Heart left ventricle (tissue), 16 donors: Measurements from ENCODE around the gene WDR89. TPM values are rescaled to one million over a fixed set of nuclear protein-coding genes. Genes with fewer than 3 reads are reported as not detected.

Experiments
- ATAC-seq, 4 donors: fragments of 200-7000 bp; cut with Tn5 transposase; one replicate each; pipeline ENCODE4 v1.9.1; 2020 to 2022; ENCODE audit warnings: moderate library complexity in 4 of 4, mild to moderate bottlenecking in 3 of 4, moderate number of reproducible peaks in 1 of 4
- DNase-seq, 5 donors: peaks; one replicate each; pipeline ENCODE4 v3.0.0-alpha.2; 2020
- H3K27ac ChIP-seq, 12 donors: fragments of 200-600 bp; sonication (generic) in 4 of 12; one replicate each; pipeline versions ENCODE4 v1.5.0 to v1.8.0; 2016 to 2022; ENCODE audit warnings: mild to moderate bottlenecking in 2 of 12
- H3K27me3 ChIP-seq, 9 donors: fragments of 200-600 bp; sonication (generic) in 2 of 9; one replicate each; pipeline versions ENCODE4 v1.5.1 to v1.8.0; 2016 to 2022; ENCODE audit warnings: mild to moderate bottlenecking in 3 of 9
- H3K36me3 ChIP-seq, 9 donors: fragments of 200-600 bp; sonication (generic) in 2 of 9; one replicate each; pipeline versions ENCODE4 v1.5.0 to v1.8.0; 2018 to 2022; ENCODE audit warnings: mild to moderate bottlenecking in 2 of 9
- H3K4me1 ChIP-seq, 12 donors: fragments of 200-600 bp; sonication (generic) in 4 of 12; one replicate each; pipeline versions ENCODE4 v1.5.0 to v1.8.0; 2016 to 2022; ENCODE audit warnings: mild to moderate bottlenecking in 3 of 12
- H3K4me3 ChIP-seq, 12 donors: fragments of 200-600 bp; sonication (generic) in 4 of 12; one replicate each; pipeline versions ENCODE4 v1.5.0 to v1.8.0; 2017 to 2022; ENCODE audit warnings: mild to moderate bottlenecking in 9 of 12, moderate library complexity in 4 of 12
- H3K9me3 ChIP-seq, 12 donors: fragments of 200-600 bp; sonication (generic) in 4 of 12; one replicate each; pipeline versions ENCODE4 v1.5.0 to v1.8.0; 2016 to 2022; ENCODE audit warnings: mild to moderate bottlenecking in 1 of 12
- CTCF ChIP-seq, 12 donors: fragments of 200-600 bp; sonication (generic) in 4 of 12; IDR thresholded peaks; one replicate each; pipeline versions ENCODE4 v1.5.0 to v1.8.0; 2018 to 2022; ENCODE audit warnings: antibody characterized with exemption in 12 of 12, mild to moderate bottlenecking in 5 of 12
- POLR2A ChIP-seq, 2 donors: fragments of 450-650 bp; IDR thresholded peaks; one replicate each; pipeline ENCODE4 v1.6.1; 2017; ENCODE audit warnings: antibody characterized with exemption in 2 of 2, mild to moderate bottlenecking in 2 of 2, moderate library complexity in 2 of 2
- WGBS, 4 donors: extraction: QIAGEN DNeasy Blood & Tissue Kit in 2 of 4; methylation state at CpG; one replicate each; pipeline versions ENCODE4 v1.1.5 to v1.1.7; 2013 to 2018; 5-methylcytosine and 5-hydroxymethylcytosine counted together
- intact Hi-C, 10 donors: fragments of 100-400 bp; cut with DNase I; formaldehyde crosslinking; loops; one replicate each; pipeline versions ENCODE4 v1.11.1 to v1.14.2; 2022
- polyA plus RNA-seq, 2 donors: library from polyadenylated mRNA; stranded (reverse); fragments of 200-250 nt; gene quantifications; one replicate each; pipeline ENCODE4 v1.2.3, GENCODE V29; 2013
- total RNA-seq, 9 donors: library from RNA; depleted of rRNA in 2 of 9; stranded (reverse); fragments of >200 nt in 2 of 9; fragmentation: NEBNext Ultra II Directional in 3 of 9; extraction: Animal tissue kit (Norgen Biotek cat#: 25700) in 3 of 9; gene quantifications; one replicate each; pipeline versions ENCODE4 v1.1.0 to v1.2.4, GENCODE V29; 2016 to 2023
- donor health status: ischemic (EF 13 %, LVEDD 7.1; RV severe dilation, severe dysfunction).
- donor health status: healthy with polysubstance abuse.
- donor health status: DM: no; HTN: yes; CAD: no.
- donor health status: DM: no; HTN: no; CAD: no.
- donor health status: ischemic (EF 25% LVEDD 6.9; RV normal size, moderate dysfunction).
- donor health status: ischemic (EF 25% LVEDD 5.7; RV mildly dilated, moderate dysfunction).
- donor health status: healthy.
- donor health status: DM: yes; HTN: yes; CAD: no.
- donor health status: ischemic (EF 35%, LVEDD 5.7; RV mildly dilated, moderate dysfunction).
- donor health status: nonischemic (EF 11% LVEDD 7.7; RV severe dilation, severe dysfunction).
- donor health status: DM: yes; HTN: yes; CAD: no.
- donor health status: PGD.
- donor health status: ischemic (EF 29% LVEDD 5.4; RV normal size, mild dysfunction).
- donor health status: nonischemic (EF 23%, LVEDD 6.1; RV moderate dilation, normal function).

The WDR89 gene
- total and polyA plus RNA-seq, 11 donors: 3.1 to 7.6 (median 6.3) TPM

- TF ChIP-seq CTCF (IDR thresholded peaks at IDR 0.05) (no peak), POLR2A (IDR thresholded peaks at IDR 0.05) (no peak)
- DNase-seq (no peak), ATAC-seq (no peak)
- H3K4me3 ChIP-seq: no peak overlapping the region
- H3K4me1 ChIP-seq: no peaks in the 10 kb centered on the region
- intact Hi-C loops: no loop called here
- H3K27ac ChIP-seq: no peak overlapping the region
- 97 to 100% (median 99%) methylated on average over 1 of the region's 1 CpG for WGBS, 4 donors
- no peaks in the 10 kb centered on the region for H3K9me3 ChIP-seq
- H3K27me3 ChIP-seq: no peaks in the 10 kb centered on the region
- peaks cover 0 to 24% (median 7%) of the 10 kb centered on the region in 9 donors for H3K36me3 ChIP-seq
Observed at GRCh38 chr14:63685401-63685800, 43.7 kb upstream of the WDR89 start.

GRCh38 chr14:63682727-63683593 lies 41.3 kb upstream of the WDR89 start:
- no peak for TF ChIP-seq CTCF (IDR thresholded peaks at IDR 0.05)
- no peak for TF ChIP-seq POLR2A (IDR thresholded peaks at IDR 0.05)
- peaks cover 0 to 27% (median 7%) of the 10 kb centered on the region in 9 donors for H3K36me3 ChIP-seq
- DNase-seq (no peak), ATAC-seq (no peak)
- intact Hi-C loops: no loop called here
- H3K4me3 ChIP-seq: no peak overlapping the region
- no peaks in the 10 kb centered on the region for H3K4me1 ChIP-seq
- 89 to 94% (median 93%) methylated on average over 9 of the region's 9 CpGs for WGBS, 4 donors
- H3K27ac ChIP-seq: no peak overlapping the region
- no peaks in the 10 kb centered on the region for H3K27me3 ChIP-seq
- no peaks in the 10 kb centered on the region for H3K9me3 ChIP-seq

- peaks cover 0 to 30% (median 6%) of the 10 kb centered on the region in 9 donors for H3K36me3 ChIP-seq
- no peaks in the 10 kb centered on the region for H3K27me3 ChIP-seq
- no peak overlapping the region for H3K27ac ChIP-seq
- 93 to 100% (median 97%) methylated on average over 1 of the region's 1 CpG for WGBS, 4 donors
- no peaks in the 10 kb centered on the region for H3K9me3 ChIP-seq
- intact Hi-C loops: no loop called here
- DNase-seq (no peak), ATAC-seq (no peak)
- no peaks in the 10 kb centered on the region for H3K4me1 ChIP-seq
- TF ChIP-seq CTCF (IDR thresholded peaks at IDR 0.05) (no peak), POLR2A (IDR thresholded peaks at IDR 0.05) (no peak)
- no peak overlapping the region for H3K4me3 ChIP-seq
Observed at GRCh38 chr14:63678536-63678935, 36.9 kb upstream of the WDR89 start.

GRCh38 chr14:63677891-63678379 lies 36.3 kb upstream of the WDR89 start:
- Histone ChIP-seq H3K9me3 (no peaks in the 10 kb centered on the region), H3K27me3 (no peaks in the 10 kb centered on the region), H3K27ac (no peak overlapping the region), H3K4me1 (no peaks in the 10 kb centered on the region), H3K4me3 (no peak overlapping the region), H3K36me3 (peaks cover 0 to 26% (median 6%) of the 10 kb centered on the region in 9 donors)
- no peak for ATAC-seq
- DNase-seq: no peak
- 87 to 96% (median 93%) methylated on average over 3 of the region's 3 CpGs for WGBS, 4 donors
- intact Hi-C loops: no loop called here
- TF ChIP-seq CTCF (IDR thresholded peaks at IDR 0.05) (no peak), POLR2A (IDR thresholded peaks at IDR 0.05) (no peak)
